HFF-Myc (cell line): ENCODE results near the gene TDRD1.
A peak's percentile ranks its signal among the peaks of the same experiment; 100 is the strongest.

Experiments
- DNase-seq: peaks from one replicate; pipeline ENCODE4 v3.0.0-alpha.2; 2011; ENCODE audit warnings: low read depth; ENCODE audit errors: extremely low read depth
- H3K4me3 ChIP-seq: replicated peaks from 2 replicates; pipeline ENCODE4 v1.5.1; 2011; ENCODE audit warnings: low read depth, mild to moderate bottlenecking, control low read depth, low read length
- CTCF ChIP-seq: IDR thresholded peaks from 2 replicates; pipeline ENCODE4 v1.5.1; 2012; ENCODE audit warnings: mild to moderate bottlenecking, low read depth, low read length, control low read depth; ENCODE audit errors: missing control alignments

TDRD1 gene

GRCh38 chr10:114173921-114174694 is 5.0 kb upstream of the TDRD1 start, which contains the start of gene CCDC186:
TSS of gene CCDC186 (minus strand) at chr10:114174203. CDS start at chr10:114163268, 10,935 bp downstream.
- peak within 1 kb of the TSS; percentile 96 for H3K4me3 ChIP-seq
- DNase-seq: peak; percentile 42
- no peak for TF ChIP-seq CTCF

- TF ChIP-seq CTCF: no peak
- peak overlapping the region; percentile 96 for H3K4me3 ChIP-seq
- no peak for DNase-seq
Observed at GRCh38 chr10:114174695-114175188, 4.4 kb upstream of the TDRD1 start.

GRCh38 chr10:114175667-114176066 is 3.5 kb upstream of the TDRD1 start:
- no peak for DNase-seq
- H3K4me3 ChIP-seq: no peak overlapping the region
- TF ChIP-seq CTCF: no peak

GRCh38 chr10:114176511-114176910 is 2.6 kb upstream of the TDRD1 start:
- no peak for TF ChIP-seq CTCF
- H3K4me3 ChIP-seq: no peak overlapping the region
- no peak for DNase-seq

DNA sequence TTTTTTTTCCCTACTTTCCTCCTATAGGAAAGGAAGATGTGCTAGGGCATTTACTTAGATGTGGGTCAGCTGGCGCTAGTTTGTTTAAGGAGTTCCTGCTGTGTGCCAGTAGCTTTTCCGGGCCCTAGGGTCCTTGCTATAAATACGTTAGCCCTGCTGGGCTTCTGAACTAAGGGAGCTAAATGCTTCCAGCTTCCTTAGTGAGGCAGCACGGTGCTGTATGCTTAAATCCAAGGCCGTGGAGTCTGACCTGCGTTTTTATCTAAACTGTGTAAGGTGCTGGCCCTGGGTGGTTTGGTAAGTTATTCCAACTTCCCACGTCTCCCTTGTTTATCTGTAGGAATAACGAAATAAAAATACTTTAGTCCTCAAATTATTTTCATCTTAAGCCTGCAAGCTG is 594 bp downstream of the TDRD1 start:
- no peak for DNase-seq
- peak overlapping the region; percentile 26 for H3K4me3 ChIP-seq
- TF ChIP-seq CTCF: no peak

DNA sequence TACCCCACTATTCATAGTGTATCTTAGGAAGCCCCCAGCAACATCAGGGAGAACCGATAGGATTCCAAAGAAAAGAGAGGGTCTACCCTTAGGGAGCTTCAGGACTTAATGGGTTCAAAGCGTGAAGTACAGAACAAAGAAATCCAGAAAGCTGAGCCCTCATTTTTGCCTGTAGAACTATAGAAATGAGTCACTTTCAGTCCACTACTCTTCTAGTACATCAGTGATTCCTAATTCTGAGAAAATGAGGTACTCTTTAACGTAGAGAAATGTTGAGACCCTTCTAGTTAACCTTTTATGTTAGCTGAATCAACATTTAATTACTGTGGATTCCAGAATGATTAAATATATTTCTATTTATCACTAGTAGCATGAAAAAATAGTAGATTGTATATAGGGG is 1.8 kb downstream of the TDRD1 start:
- no peak overlapping the region for H3K4me3 ChIP-seq
- no peak for DNase-seq
- no peak for TF ChIP-seq CTCF

DNA sequence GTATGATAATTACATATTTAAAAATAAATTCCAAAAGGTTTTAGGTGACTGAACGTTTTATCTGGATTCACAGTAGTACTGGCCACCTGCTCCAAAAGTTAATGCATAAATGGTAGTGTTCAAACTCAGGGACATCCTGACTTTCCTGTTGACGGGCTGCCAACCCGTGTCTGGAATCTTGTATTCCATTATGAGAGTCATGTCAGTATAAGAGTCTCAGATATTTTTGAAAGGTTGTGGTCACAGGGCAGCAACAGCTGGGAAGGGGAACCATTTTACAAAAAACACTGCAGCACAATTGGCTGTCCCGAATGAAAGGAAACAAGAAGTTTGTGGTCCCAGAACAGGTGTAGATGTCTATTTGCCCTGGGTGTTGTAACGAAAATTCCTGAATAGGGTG is 2.8 kb downstream of the TDRD1 start:
- no peak overlapping the region for H3K4me3 ChIP-seq
- TF ChIP-seq CTCF: no peak
- no peak for DNase-seq
